A549 (cell line): ENCODE data around the gene NDFIP1.

Experiments used
- CTCF ChIP-seq: fragments of >200 bp; sonication (Bioruptor Twin); formaldehyde crosslinking; IDR thresholded peaks from 3 replicates; pipeline ENCODE4 v1.5.1; 2016
- KDM5A ChIP-seq: fragments of 200-600 bp; sonication (generic); IDR thresholded peaks from 2 replicates; pipeline ENCODE4 v1.6.1; 2016; ENCODE audit warnings: antibody characterized with exemption, mild to moderate bottlenecking
- POLR2A ChIP-seq: IDR thresholded peaks from 2 replicates; pipeline ENCODE4 v1.6.1; 2012; ENCODE audit warnings: mild to moderate bottlenecking, low read length
- RCOR1 ChIP-seq: fragments of 150-350 bp; IDR thresholded peaks from 2 replicates; pipeline ENCODE4 v1.6.1; 2014; ENCODE audit warnings: antibody characterized with exemption, low read length, low read depth
- USF2 ChIP-seq: fragments of 450-650 bp; IDR thresholded peaks from 2 replicates; pipeline ENCODE4 v1.6.1; 2014; ENCODE audit warnings: antibody characterized with exemption

- no peak for TF ChIP-seq RCOR1
- no peak for TF ChIP-seq USF2
- no peak for TF ChIP-seq CTCF
- TF ChIP-seq POLR2A: no peak
- TF ChIP-seq KDM5A: no peak
These were observed 70.1 kb downstream of the NDFIP1 start for GRCh38 chr5:142178651-142179050.
